Transverse colon (tissue), 4 donors: ENCODE measurements around the gene KIFAP3.

Source experiments
- CTCF ChIP-seq, 5 experiments: fragments of 200-600 bp in 3 of 5; fragments of 450-650 bp in 2 of 5; sonication (generic) in 3 of 5; IDR thresholded peaks; 1 replicate in 2 of 5; 2 replicates in 3 of 5; pipeline ENCODE4 v1.5.1; 2016 to 2017; ENCODE audit warnings: antibody characterized with exemption in 5 of 5, inconsistent platforms in 3 of 5, mild to moderate bottlenecking in 2 of 5, moderate library complexity in 1 of 5
- POLR2A ChIP-seq: fragments of 450-650 bp; IDR thresholded peaks from one replicate; pipeline ENCODE4 v1.6.1; 2016; ENCODE audit warnings: antibody characterized with exemption, mild to moderate bottlenecking, moderate library complexity
- POLR2AphosphoS5 ChIP-seq, 3 donors: sonication (generic); formaldehyde crosslinking; IDR thresholded peaks; one replicate each; pipeline ENCODE4 v1.6.1; 2016; ENCODE audit warnings: antibody characterized with exemption in 3 of 3

GRCh38 chr1:169894424-169895145, 179.9 kb downstream of the KIFAP3 start:
- TF ChIP-seq CTCF (IDR thresholded peaks at IDR 0.05) = no peak
- TF ChIP-seq POLR2A = no peak
- TF ChIP-seq POLR2AphosphoS5 (IDR thresholded peaks at IDR 0.05) = no peak
